Gastroesophageal sphincter (tissue), 4 donors: Measurements from ENCODE around the gene CERS2. TPM values are rescaled to one million over a fixed set of nuclear protein-coding genes. Genes with fewer than 3 reads are reported as not detected.

ENCODE experiments used
- ATAC-seq: fragments of 150-250 bp; one replicate; pipeline ENCODE4 v1.9.1; 2016; ENCODE audit warnings: mild to moderate bottlenecking, moderate library complexity
- H3K27ac ChIP-seq, 4 donors: fragments of 200-600 bp; sonication (generic) in 3 of 4; 1 replicate in 3 of 4; 2 replicates in 1 of 4; pipeline ENCODE4 v1.5.1; 2016 to 2019
- H3K27me3 ChIP-seq: fragments of 200-600 bp; sonication (generic); one replicate; pipeline ENCODE4 v1.5.1; 2019
- H3K36me3 ChIP-seq, 2 donors: fragments of 200-600 bp; sonication (generic); one replicate each; pipeline ENCODE4 v1.5.1; 2019; ENCODE audit warnings: control low read depth in 1 of 2
- H3K4me1 ChIP-seq, 3 donors: fragments of 200-600 bp; sonication (generic); 1 replicate in 2 of 3; 2 replicates in 1 of 3; pipeline ENCODE4 v1.5.1; 2016 to 2019; ENCODE audit warnings: control low read depth in 2 of 3
- H3K4me3 ChIP-seq, 2 donors: fragments of 200-600 bp; sonication (generic); one replicate each; pipeline ENCODE4 v1.5.1; 2019; ENCODE audit warnings: mild to moderate bottlenecking in 1 of 2, moderate library complexity in 1 of 2
- H3K9me3 ChIP-seq, 3 donors: fragments of 200-600 bp; sonication (generic); one replicate each; pipeline ENCODE4 v1.5.1; 2017 to 2019; ENCODE audit warnings: control low read depth in 2 of 3
- CTCF ChIP-seq, 4 experiments: fragments of 200-600 bp in 2 of 4; fragments of 450-650 bp in 2 of 4; sonication (generic) in 1 of 4; IDR thresholded peaks; one replicate each; pipeline ENCODE4 v1.5.1; 2017 to 2019; ENCODE audit warnings: antibody characterized with exemption in 4 of 4, mild to moderate bottlenecking in 2 of 4, moderate library complexity in 2 of 4
- EP300 ChIP-seq: sonication (generic); formaldehyde crosslinking; IDR thresholded peaks from one replicate; pipeline ENCODE4 v1.6.1; 2017; ENCODE audit warnings: antibody characterized with exemption, mild to moderate bottlenecking
- POLR2A ChIP-seq, 2 donors: fragments of 450-650 bp; IDR thresholded peaks; one replicate each; pipeline ENCODE4 v1.6.1; 2017; ENCODE audit warnings: antibody characterized with exemption in 2 of 2, mild to moderate bottlenecking in 2 of 2, moderate library complexity in 1 of 2
- POLR2AphosphoS5 ChIP-seq: sonication (generic); formaldehyde crosslinking; IDR thresholded peaks from one replicate; pipeline ENCODE4 v1.6.1; 2017; ENCODE audit warnings: antibody characterized with exemption
- WGBS, 2 donors: methylation state at CpG; one replicate each; pipeline ENCODE4 v1.1.5; 2018; ENCODE audit warnings: low coverage in 1 of 2; 5-methylcytosine and 5-hydroxymethylcytosine counted together
- total RNA-seq, 4 donors: library from RNA; depleted of rRNA; stranded (reverse); fragments of >200 nt; gene quantifications; one replicate each; pipeline ENCODE4 v1.1.0, GENCODE V29; 2016

The CERS2 gene
- total RNA-seq, 4 donors from 2014 or later, result 98.3 to 142 (median 127) TPM

GRCh38 chr1:150994248-150994647, 19.6 kb upstream of the CERS2 start:
- ATAC-seq, result no peak

GRCh38 chr1:150992626-150993025, 18.0 kb upstream of the CERS2 start:
- no peak for TF ChIP-seq POLR2AphosphoS5
- no peak for TF ChIP-seq CTCF (IDR thresholded peaks at IDR 0.05)
- no peak for TF ChIP-seq EP300
- Histone ChIP-seq H3K36me3 (peaks cover 0 to 12% of the 10 kb centered on the region in 2 donors), H3K4me3 (no peak overlapping the region), H3K27me3 (no peaks in the 10 kb centered on the region), H3K4me1 (peaks cover 0 to 17% (median 7%) of the 10 kb centered on the region in 3 donors), H3K9me3 (no peaks in the 10 kb centered on the region), H3K27ac (no peak overlapping the region)
- 67 to 70% methylated on average over 4 of the region's 4 CpGs for WGBS, 2 donors
- no peak for ATAC-seq

More at GRCh38 chr1:150994248-150994647, 19.6 kb upstream of the CERS2 start:
- Histone ChIP-seq H3K27me3 (no peaks in the 10 kb centered on the region), H3K36me3 (peaks cover 0 to 29% of the 10 kb centered on the region in 2 donors), H3K27ac (peak overlapping the region in 2 of 4 donors; percentile 63), H3K9me3 (no peaks in the 10 kb centered on the region), H3K4me3 (no peak overlapping the region), H3K4me1 (peaks cover 0 to 17% (median 7%) of the 10 kb centered on the region in 3 donors)
- TF ChIP-seq CTCF (IDR thresholded peaks at IDR 0.05) (no peak), POLR2A (IDR thresholded peaks at IDR 0.05) (no peak), POLR2AphosphoS5 (no peak), EP300 (no peak)
- WGBS, 2 donors, result 76 to 86% methylated on average over 3 of the region's 3 CpGs

GRCh38 chr1:150987924-150988323, 13.3 kb upstream of the CERS2 start:
- H3K27ac ChIP-seq, result no peak overlapping the region
- no peaks in the 10 kb centered on the region for H3K9me3 ChIP-seq
- 82 to 84% methylated on average over 3 to 7 of the region's 7 CpGs for WGBS, 2 donors
- H3K36me3 ChIP-seq, result no peaks in the 10 kb centered on the region
- TF ChIP-seq POLR2A (IDR thresholded peaks at IDR 0.05) (no peak), EP300 (no peak), POLR2AphosphoS5 (no peak), CTCF (IDR thresholded peaks at IDR 0.05) (no peak)
- H3K4me1 ChIP-seq, result no peaks in the 10 kb centered on the region
- no peak for ATAC-seq
- H3K4me3 ChIP-seq, result no peak overlapping the region
- H3K27me3 ChIP-seq, result no peaks in the 10 kb centered on the region

- Histone ChIP-seq H3K27ac (no peak overlapping the region), H3K4me3 (no peak overlapping the region), H3K27me3 (no peaks in the 10 kb centered on the region), H3K9me3 (no peaks in the 10 kb centered on the region), H3K36me3 (no peaks in the 10 kb centered on the region), H3K4me1 (peaks cover 0 to 10% (median 0%) of the 10 kb centered on the region in 3 donors)
- 96 to 100% methylated on average over 1 to 2 of the region's 2 CpGs for WGBS, 2 donors
- no peak for TF ChIP-seq POLR2A (IDR thresholded peaks at IDR 0.05)
- no peak for TF ChIP-seq EP300
- no peak for TF ChIP-seq POLR2AphosphoS5
- TF ChIP-seq CTCF (IDR thresholded peaks at IDR 0.05), result no peak
- ATAC-seq, result no peak
Measured at GRCh38 chr1:150985179-150985825, 10.7 kb upstream of the CERS2 start.
